Measurements from ENCODE around the gene STOX2. TPM values are rescaled to one million over a fixed set of nuclear protein-coding genes. Genes with fewer than 3 reads are reported as not detected.

Gene STOX2
- total RNA-seq, 2 donors from 2014 or later, result 0.89 to 2.5 TPM

- H3K9me3 ChIP-seq, result no peaks in the 10 kb centered on the region
- no peaks in the 10 kb centered on the region for H3K4me1 ChIP-seq
- H3K9ac ChIP-seq (ENCODE audit: low read depth in 2 of 2, low read length in 2 of 2), result peak overlapping the region; percentile 46 to 74
- intact Hi-C loops (cut with DNase I), result no loop called here
- no peak for DNase-seq
- H3K27me3 ChIP-seq, result no peaks in the 10 kb centered on the region
- no peak overlapping the region for H3K4me3 ChIP-seq
- no peaks in the 10 kb centered on the region for H3K36me3 ChIP-seq
- no peak overlapping the region for H3K27ac ChIP-seq
- TF ChIP-seq CTCF (IDR thresholded peaks at IDR 0.05), result no peak
Observed at GRCh38 chr4:183876268-183876934, 28.7 kb upstream of the STOX2 start.

- no peak for DNase-seq
- H3K4me3 ChIP-seq, result no peak overlapping the region
- no peaks in the 10 kb centered on the region for H3K9me3 ChIP-seq
- no peak for TF ChIP-seq CTCF (IDR thresholded peaks at IDR 0.05)
- no peak overlapping the region for H3K27ac ChIP-seq
- no peak overlapping the region for H3K9ac ChIP-seq (ENCODE audit: low read depth in 2 of 2, low read length in 2 of 2)
- H3K4me1 ChIP-seq, result no peaks in the 10 kb centered on the region
- no peaks in the 10 kb centered on the region for H3K27me3 ChIP-seq
- no peaks in the 10 kb centered on the region for H3K36me3 ChIP-seq
- intact Hi-C loops (cut with DNase I), result no loop called here
Observed at GRCh38 chr4:183878251-183878970, 26.7 kb upstream of the STOX2 start.

GRCh38 chr4:183885205-183885720, 19.8 kb upstream of the STOX2 start:
- no peaks in the 10 kb centered on the region for H3K27me3 ChIP-seq
- H3K27ac ChIP-seq, result no peak overlapping the region
- no peaks in the 10 kb centered on the region for H3K4me1 ChIP-seq
- no peaks in the 10 kb centered on the region for H3K9me3 ChIP-seq
- intact Hi-C loops (cut with DNase I), result no loop called here
- H3K4me3 ChIP-seq, result no peak overlapping the region
- no peaks in the 10 kb centered on the region for H3K36me3 ChIP-seq
- H3K9ac ChIP-seq (ENCODE audit: low read depth in 2 of 2, low read length in 2 of 2), result no peak overlapping the region
- no peak for DNase-seq
- no peak for TF ChIP-seq CTCF (IDR thresholded peaks at IDR 0.05)

- no peak for DNase-seq
- Histone ChIP-seq H3K9me3 (no peaks in the 10 kb centered on the region), H3K4me3 (no peak overlapping the region), H3K4me1 (no peaks in the 10 kb centered on the region), H3K27ac (no peak overlapping the region), H3K9ac (ENCODE audit: low read depth in 2 of 2, low read length in 2 of 2) (no peak overlapping the region), H3K36me3 (no peaks in the 10 kb centered on the region), H3K27me3 (no peaks in the 10 kb centered on the region)
- TF ChIP-seq CTCF (IDR thresholded peaks at IDR 0.05), result no peak
- intact Hi-C loops (cut with DNase I), result no loop called here
Observed at GRCh38 chr4:183887351-183887750, 17.8 kb upstream of the STOX2 start.

- no peak for DNase-seq
Observed at GRCh38 chr4:183888564-183888963, 16.5 kb upstream of the STOX2 start.

More at GRCh38 chr4:183888564-183888963, 16.5 kb upstream of the STOX2 start:
- Histone ChIP-seq H3K9me3 (no peaks in the 10 kb centered on the region), H3K27ac (no peak overlapping the region), H3K36me3 (no peaks in the 10 kb centered on the region), H3K9ac (ENCODE audit: low read depth in 2 of 2, low read length in 2 of 2) (no peak overlapping the region), H3K4me3 (no peak overlapping the region), H3K27me3 (no peaks in the 10 kb centered on the region), H3K4me1 (no peaks in the 10 kb centered on the region)
- intact Hi-C loops (cut with DNase I), result no loop called here
- no peak for TF ChIP-seq CTCF (IDR thresholded peaks at IDR 0.05)

All from colonic mucosa (tissue), 4 donors.